IMR-90 (cell line): ENCODE measurements around the gene DIP2C.

Experiments used
- POLR2A ChIP-seq: IDR thresholded peaks from 2 replicates; pipeline ENCODE4 v1.6.1; 2012; ENCODE audit warnings: mild to moderate bottlenecking, low read depth, low read length
- RCOR1 ChIP-seq: IDR thresholded peaks from 2 replicates; pipeline ENCODE4 v1.6.1; 2012; ENCODE audit warnings: mild to moderate bottlenecking, low read length, improper control_type of control experiment; ENCODE audit not compliant: insufficient replicate concordance
- TF ChIP-seq, protein P1 (sequence below): conservative IDR thresholded peaks from 2 replicates; pipeline ENCODE4 v1.5.1; 2012; ENCODE audit warnings: mild to moderate bottlenecking, low read depth, low read length, improper control_type of control experiment

- TF ChIP-seq, protein P1, sequence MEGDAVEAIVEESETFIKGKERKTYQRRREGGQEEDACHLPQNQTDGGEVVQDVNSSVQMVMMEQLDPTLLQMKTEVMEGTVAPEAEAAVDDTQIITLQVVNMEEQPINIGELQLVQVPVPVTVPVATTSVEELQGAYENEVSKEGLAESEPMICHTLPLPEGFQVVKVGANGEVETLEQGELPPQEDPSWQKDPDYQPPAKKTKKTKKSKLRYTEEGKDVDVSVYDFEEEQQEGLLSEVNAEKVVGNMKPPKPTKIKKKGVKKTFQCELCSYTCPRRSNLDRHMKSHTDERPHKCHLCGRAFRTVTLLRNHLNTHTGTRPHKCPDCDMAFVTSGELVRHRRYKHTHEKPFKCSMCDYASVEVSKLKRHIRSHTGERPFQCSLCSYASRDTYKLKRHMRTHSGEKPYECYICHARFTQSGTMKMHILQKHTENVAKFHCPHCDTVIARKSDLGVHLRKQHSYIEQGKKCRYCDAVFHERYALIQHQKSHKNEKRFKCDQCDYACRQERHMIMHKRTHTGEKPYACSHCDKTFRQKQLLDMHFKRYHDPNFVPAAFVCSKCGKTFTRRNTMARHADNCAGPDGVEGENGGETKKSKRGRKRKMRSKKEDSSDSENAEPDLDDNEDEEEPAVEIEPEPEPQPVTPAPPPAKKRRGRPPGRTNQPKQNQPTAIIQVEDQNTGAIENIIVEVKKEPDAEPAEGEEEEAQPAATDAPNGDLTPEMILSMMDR = no peak
- TF ChIP-seq RCOR1 = no peak
- TF ChIP-seq POLR2A = no peak
Observed at GRCh38 chr10:676178-676577, 13.3 kb downstream of the DIP2C start.
